Esophagus (tissue), 2 donors: Measurements from ENCODE around the gene SEPHS2. TPM values are rescaled to one million over a fixed set of nuclear protein-coding genes. Genes with fewer than 3 reads are reported as not detected.
"Not testable (repeated sequence)": the region's sequence is repeated elsewhere in the genome, so short reads cannot be mapped to it uniquely, and the experiment has no call there.

ENCODE experiments used
- H3K27ac ChIP-seq, 2 donors: one replicate each; pipeline ENCODE4 v1.5.1; 2013; ENCODE audit warnings: low read depth in 2 of 2, mild to moderate bottlenecking in 2 of 2, inconsistent platforms in 1 of 2, low read length in 1 of 2, moderate library complexity in 1 of 2
- H3K27me3 ChIP-seq, 2 donors: one replicate each; pipeline ENCODE4 v1.6.1; 2013; ENCODE audit warnings: low read length in 2 of 2, control low read depth in 1 of 2, mild to moderate bottlenecking in 1 of 2; ENCODE audit not compliant: insufficient read depth in 2 of 2, control insufficient read depth in 1 of 2
- H3K36me3 ChIP-seq, 2 donors: one replicate each; pipeline ENCODE4 v1.6.1; 2013; ENCODE audit warnings: low read length in 1 of 2; ENCODE audit not compliant: control insufficient read depth in 2 of 2, insufficient read depth in 2 of 2
- H3K4me1 ChIP-seq, 2 donors: one replicate each; pipeline ENCODE4 v1.6.1; 2013; ENCODE audit warnings: low read length in 1 of 2; ENCODE audit not compliant: control insufficient read depth in 2 of 2, insufficient read depth in 2 of 2
- H3K4me3 ChIP-seq, 2 donors: one replicate each; pipeline ENCODE4 v1.5.1; 2013; ENCODE audit warnings: low read length in 2 of 2, mild to moderate bottlenecking in 2 of 2, low read depth in 1 of 2, moderate library complexity in 1 of 2
- H3K9me3 ChIP-seq, 2 donors: one replicate each; pipeline ENCODE4 v1.6.1; 2013; ENCODE audit warnings: mild to moderate bottlenecking in 2 of 2, low read depth in 1 of 2, low read length in 1 of 2, moderate library complexity in 1 of 2; ENCODE audit not compliant: control insufficient read depth in 2 of 2, insufficient read depth in 1 of 2
- WGBS, 2 donors: extraction: QIAGEN DNeasy Blood & Tissue Kit; methylation state at CpG; one replicate each; pipeline ENCODE4 v1.1.7; 2013; 5-methylcytosine and 5-hydroxymethylcytosine counted together
- polyA plus RNA-seq, 2 donors: library from polyadenylated mRNA; stranded (reverse); fragments of 200-250 nt; gene quantifications; one replicate each; pipeline ENCODE4 v1.2.3, GENCODE V29; 2013
- donor health status: healthy with polysubstance abuse.
- donor health status: Bipolar disorder and iron deficiency.

The SEPHS2 gene
- polyA plus RNA-seq, 2 donors = 11.8 to 21.5 TPM

- no peaks in the 10 kb centered on the region for H3K27me3 ChIP-seq
- H3K9me3 ChIP-seq = no peaks in the 10 kb centered on the region
- H3K36me3 ChIP-seq = no peaks in the 10 kb centered on the region
- H3K4me3 ChIP-seq = no peak overlapping the region
- no peaks in the 10 kb centered on the region for H3K4me1 ChIP-seq
- no peak overlapping the region for H3K27ac ChIP-seq
Observed at GRCh38 chr16:30484887-30485286, 39.2 kb upstream of the SEPHS2 start.

- Histone ChIP-seq H3K27ac (no peak overlapping the region), H3K4me3 (no peak overlapping the region), H3K9me3 (no peaks in the 10 kb centered on the region), H3K36me3 (no peaks in the 10 kb centered on the region), H3K27me3 (no peaks in the 10 kb centered on the region), H3K4me1 (no peaks in the 10 kb centered on the region)
- 90 to 92% methylated on average over 3 of the region's 3 CpGs for WGBS, 2 donors
Observed at GRCh38 chr16:30482366-30482765, 36.7 kb upstream of the SEPHS2 start.

DNA sequence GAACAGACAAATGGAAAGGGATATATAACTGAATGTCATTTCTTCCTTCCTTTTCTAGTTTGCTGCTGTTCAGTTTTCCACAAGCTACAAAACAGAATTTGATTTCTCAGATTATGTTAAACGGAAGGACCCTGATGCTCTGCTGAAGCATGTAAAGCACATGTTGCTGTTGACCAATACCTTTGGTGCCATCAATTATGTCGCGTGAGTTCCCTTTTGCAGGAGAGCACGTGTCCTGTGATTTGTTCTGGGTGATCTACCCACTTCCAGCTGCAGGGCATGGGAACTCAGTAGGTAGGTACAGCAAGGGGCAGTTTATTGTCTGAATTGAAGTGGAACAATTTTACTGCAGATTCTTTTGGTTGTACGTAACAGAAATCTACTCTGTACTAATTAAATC is 35.7 kb upstream of the SEPHS2 start:
- no peaks in the 10 kb centered on the region for H3K9me3 ChIP-seq
- 80 to 84% methylated on average over 5 of the region's 5 CpGs for WGBS, 2 donors
- H3K27me3 ChIP-seq = no peaks in the 10 kb centered on the region

DNA sequence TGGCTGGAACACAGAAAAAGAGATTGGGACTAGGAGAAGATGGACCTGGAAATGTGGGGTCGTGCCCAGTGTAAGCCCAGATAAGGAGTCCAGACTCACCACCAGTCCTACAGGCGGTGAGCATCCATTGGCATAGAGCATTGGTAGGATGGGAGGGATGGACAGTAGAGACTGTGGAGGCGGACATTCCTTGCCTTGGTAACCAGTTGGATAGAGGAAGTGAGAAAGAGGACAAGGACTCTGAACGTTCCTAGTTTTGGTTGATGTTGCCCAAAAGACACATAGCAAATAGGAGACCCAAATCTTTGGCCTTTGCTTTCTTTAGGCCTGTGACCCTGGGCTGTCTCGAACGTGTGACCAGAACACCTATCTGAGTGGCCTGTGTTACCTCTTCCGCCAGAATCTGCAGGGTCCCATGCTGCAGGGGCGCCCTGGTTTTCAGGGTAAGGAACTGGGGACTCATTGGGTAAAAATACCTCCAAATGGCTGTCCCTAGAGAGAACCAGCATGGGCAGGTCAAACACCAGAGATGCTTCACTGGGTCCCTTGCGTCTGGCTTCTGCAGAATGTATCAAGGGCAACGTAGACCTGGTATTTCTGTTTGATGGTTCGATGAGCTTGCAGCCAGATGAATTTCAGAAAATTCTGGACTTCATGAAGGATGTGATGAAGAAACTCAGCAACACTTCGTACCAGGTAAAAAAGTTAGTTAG is 33.2 kb upstream of the SEPHS2 start:
- Histone ChIP-seq H3K27ac (no peak overlapping the region), H3K9me3 (no peaks in the 10 kb centered on the region), H3K4me3 (no peak overlapping the region), H3K4me1 (no peaks in the 10 kb centered on the region), H3K27me3 (no peaks in the 10 kb centered on the region), H3K36me3 (no peaks in the 10 kb centered on the region)
- WGBS, 2 donors = 88 to 91% methylated on average over 12 of the region's 12 CpGs

More for the DNA sequence above, 35.7 kb upstream of the SEPHS2 start:
- Histone ChIP-seq H3K4me1 (no peaks in the 10 kb centered on the region), H3K4me3 (no peak overlapping the region), H3K27ac (no peak overlapping the region), H3K36me3 (no peaks in the 10 kb centered on the region)

DNA sequence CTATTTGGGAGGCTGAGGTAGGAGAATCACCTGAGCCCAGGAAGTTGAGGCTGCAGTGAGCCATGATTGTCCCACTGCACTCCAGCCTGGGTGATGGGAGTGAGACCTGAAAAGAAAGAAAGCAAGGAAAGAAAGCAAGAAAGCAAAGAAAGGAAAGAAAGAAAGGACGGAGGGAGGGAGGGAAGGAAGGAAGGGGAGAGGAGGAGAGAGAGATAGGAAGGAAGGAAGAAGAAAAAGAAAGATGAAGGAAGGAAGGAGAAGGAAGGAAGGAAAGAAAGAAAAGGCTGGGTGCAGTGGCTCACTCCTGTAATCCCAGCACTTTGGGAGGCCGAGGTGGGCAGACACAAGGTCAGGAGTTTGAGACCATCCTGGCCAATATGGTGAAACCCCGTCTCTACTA is 32.1 kb upstream of the SEPHS2 start:
- WGBS, 2 donors = 86 to 91% methylated on average over 3 of the region's 3 CpGs
- not testable (repeated sequence) for H3K36me3 ChIP-seq, H3K4me3 ChIP-seq, H3K9me3 ChIP-seq, H3K27me3 ChIP-seq, H3K27ac ChIP-seq, H3K4me1 ChIP-seq

DNA sequence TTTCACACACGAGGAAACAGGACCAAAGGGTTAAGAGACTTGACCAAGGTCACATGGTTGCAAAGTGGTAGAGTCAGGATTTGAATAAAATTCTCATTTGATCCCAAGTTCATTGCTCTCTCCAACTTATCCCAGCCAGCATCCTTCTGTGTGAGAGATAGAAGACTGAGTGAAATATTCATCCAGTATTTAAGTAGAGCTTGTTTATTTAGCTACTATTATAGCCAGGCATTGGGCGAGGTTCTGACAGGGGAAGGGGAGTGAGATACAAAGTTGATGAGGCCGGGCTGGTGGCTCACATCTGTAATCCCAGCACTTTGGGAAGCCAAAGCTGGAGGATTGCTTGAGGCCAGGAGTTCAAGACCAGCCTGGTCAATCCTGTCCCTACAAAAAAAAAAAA is 31.3 kb upstream of the SEPHS2 start:
- Histone ChIP-seq H3K36me3 (no peaks in the 10 kb centered on the region), H3K4me1 (no peaks in the 10 kb centered on the region)
- 66 to 67% methylated on average over 3 of the region's 3 CpGs for WGBS, 2 donors

GRCh38 chr16:30474684-30475083 is 29.0 kb upstream of the SEPHS2 start:
- H3K4me3 ChIP-seq = peak overlapping the region; percentile 13 to 36
- H3K36me3 ChIP-seq = no peaks in the 10 kb centered on the region
- H3K27ac ChIP-seq = no peak overlapping the region
- H3K27me3 ChIP-seq = no peaks in the 10 kb centered on the region
- 82 to 83% methylated on average over 7 of the region's 7 CpGs for WGBS, 2 donors
- H3K9me3 ChIP-seq = no peaks in the 10 kb centered on the region
- H3K4me1 ChIP-seq = no peaks in the 10 kb centered on the region

More for the DNA sequence above, 31.3 kb upstream of the SEPHS2 start:
- no peaks in the 10 kb centered on the region for H3K27me3 ChIP-seq
- no peak overlapping the region for H3K4me3 ChIP-seq
- H3K9me3 ChIP-seq = no peaks in the 10 kb centered on the region
- no peak overlapping the region for H3K27ac ChIP-seq

DNA sequence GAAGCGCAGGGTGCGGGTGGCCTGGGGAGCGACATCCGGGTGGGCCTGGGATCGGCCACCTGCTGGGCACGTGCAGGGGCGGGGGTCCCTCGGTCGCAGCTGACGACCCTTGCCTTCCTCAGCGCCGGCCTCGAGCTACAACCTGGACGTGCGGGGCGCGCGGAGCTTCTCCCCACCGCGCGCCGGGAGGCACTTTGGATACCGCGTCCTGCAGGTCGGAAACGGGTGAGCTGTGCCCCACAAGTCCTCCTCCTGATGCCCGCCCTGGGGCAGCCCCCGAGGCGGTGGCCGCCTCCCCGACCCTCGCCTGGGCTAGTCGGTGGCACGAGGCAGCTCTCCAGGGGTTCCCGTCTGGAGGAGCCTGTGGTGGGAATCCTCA is 28.4 kb upstream of the SEPHS2 start:
- 25 to 42% methylated on average over 35 of the region's 35 CpGs for WGBS, 2 donors
- Histone ChIP-seq H3K9me3 (no peaks in the 10 kb centered on the region), H3K4me1 (no peaks in the 10 kb centered on the region), H3K27ac (peak overlapping the region in 1 of 2 donors; percentile 22), H3K36me3 (no peaks in the 10 kb centered on the region), H3K4me3 (peak overlapping the region; percentile 13 to 36), H3K27me3 (no peaks in the 10 kb centered on the region)

GRCh38 chr16:30473231-30474073 is 27.8 kb upstream of the SEPHS2 start:
- H3K4me3 ChIP-seq = peak overlapping the region; percentile 23 to 36
- H3K9me3 ChIP-seq = no peaks in the 10 kb centered on the region
- no peaks in the 10 kb centered on the region for H3K27me3 ChIP-seq
- 64% methylated on average over 17 to 19 of the region's 19 CpGs for WGBS, 2 donors
- no peaks in the 10 kb centered on the region for H3K4me1 ChIP-seq
- H3K36me3 ChIP-seq = no peaks in the 10 kb centered on the region
- H3K27ac ChIP-seq = peak overlapping the region; percentile 19 to 48
